K562 (cell line): ENCODE measurements around the gene USP15. TPM values are rescaled to one million over a fixed set of nuclear protein-coding genes. Genes with fewer than 3 reads are reported as not detected.

Experiments used
- ATAC-seq: fragments of 200-7000 bp; cut with Tn5 transposase; 3 replicates; pipeline ENCODE4 v1.9.1; 2020; ENCODE audit warnings: moderate library complexity
- BruUV-seq: library from RNA; stranded (reverse); fragments of 400-500 nt; replicated peaks from 2 replicates; lab custom pipeline; 2021; lab: Mats Ljungman, UMichigan
- CTCF ChIA-PET: fragments of 300-600 bp; formaldehyde crosslinking; extraction: SDS; loops from one replicate; lab custom pipeline; 2021; ENCODE audit warnings: low intra/inter-chr PET ratio; lab: Yijun Ruan, JAX
- POLR2A ChIA-PET: fragments of 300-600, 350-650 bp; sonication (Branson Sonifier 250); formaldehyde crosslinking; extraction: SDS; loops from one replicate; lab custom pipeline; 2021; ENCODE audit warnings: antibody characterized with exemption, inconsistent platforms; lab: Yijun Ruan, JAX
- DNase-seq, 4 experiments: peaks; one replicate each; pipeline versions ENCODE4 v3.0.0 to v3.0.0-alpha.2; 2011 to 2018; ENCODE audit warnings: low spot score in 3 of 4, mixed read lengths in 3 of 4; ENCODE audit errors: extremely low read depth in 1 of 4
- FAIRE-seq: peaks from 2 replicates; lab custom pipeline; 2011; peaks lifted over from hg19 to GRCh38; lab: Jason Lieb, UNC
- H2AFZ ChIP-seq: 2 replicates; pipeline ENCODE4 v1.6.0; 2011; ENCODE audit warnings: low read depth, low read length, control low read depth, inconsistent platforms
- H3K27ac ChIP-seq: fragments of 200-600 bp; 3 replicates; pipeline ENCODE4 v1.8.0; 2011; ENCODE audit warnings: low read depth, mild to moderate bottlenecking, control low read depth, inconsistent platforms, low read length, moderate library complexity, mixed read lengths; ENCODE audit errors: extremely low read depth
- H3K27me3 ChIP-seq, 2 experiments: fragments of 300-600 bp in 1 of 2; 2 replicates in 1 of 2; 3 replicates in 1 of 2; pipeline versions ENCODE4 v1.6.0 to v1.8.0; 2011; ENCODE audit warnings: inconsistent platforms in 2 of 2, low read length in 2 of 2, mild to moderate bottlenecking in 1 of 2, mixed read lengths in 1 of 2, moderate library complexity in 1 of 2; ENCODE audit not compliant: control insufficient read depth in 2 of 2, insufficient read depth in 2 of 2
- H3K36me3 ChIP-seq: fragments of 300-600 bp; 3 replicates; pipeline ENCODE4 v1.8.0; 2011; ENCODE audit warnings: mild to moderate bottlenecking, low read length, inconsistent platforms; ENCODE audit not compliant: control insufficient read depth, insufficient read depth
- H3K4me1 ChIP-seq, 2 experiments: fragments of 200-600 bp in 1 of 2; replicated peaks in 1 of 2; 2 replicates in 1 of 2; 3 replicates in 1 of 2; pipeline versions ENCODE4 v1.5.1 to v1.8.0; 2011; ENCODE audit warnings: inconsistent platforms in 2 of 2, low read length in 2 of 2, mild to moderate bottlenecking in 1 of 2, mixed read lengths in 1 of 2, moderate library complexity in 1 of 2; ENCODE audit not compliant: control insufficient read depth in 2 of 2, insufficient read depth in 2 of 2
- H3K4me2 ChIP-seq: 2 replicates; pipeline ENCODE4 v1.6.1; 2011; ENCODE audit warnings: low read length, control low read depth, inconsistent platforms, mixed read lengths; ENCODE audit not compliant: insufficient read depth
- H3K4me3 ChIP-seq: fragments of 200-600 bp; sonication (generic), shearing (Covaris generic); 2 replicates; pipeline ENCODE4 v1.5.1; 2016; ENCODE audit warnings: control low read depth, inconsistent platforms
- H3K79me2 ChIP-seq: fragments of 200-600 bp; 3 replicates; pipeline ENCODE4 v1.8.0; 2011; ENCODE audit warnings: low read length, inconsistent platforms; ENCODE audit not compliant: control insufficient read depth, insufficient read depth
- H3K9ac ChIP-seq, 2 experiments: 2 replicates each; pipeline versions ENCODE4 v1.6.0 to v1.6.1; 2011; ENCODE audit warnings: low read depth in 2 of 2, low read length in 2 of 2, control low read depth in 1 of 2, inconsistent platforms in 1 of 2, mild to moderate bottlenecking in 1 of 2, mixed read lengths in 1 of 2; ENCODE audit not compliant: insufficient read depth in 1 of 2
- H3K9me1 ChIP-seq: one replicate; pipeline ENCODE4 v1.6.0; 2011; ENCODE audit warnings: inconsistent platforms, mild to moderate bottlenecking, low read length, moderate library complexity; ENCODE audit not compliant: control insufficient read depth, insufficient read depth
- H3K9me3 ChIP-seq: replicated peaks from 2 replicates; pipeline ENCODE4 v1.5.1; 2011; ENCODE audit warnings: low read depth, low read length, inconsistent platforms; ENCODE audit not compliant: control insufficient read depth, insufficient read depth
- H4K20me1 ChIP-seq: replicated peaks from 2 replicates; pipeline ENCODE4 v1.6.1; 2011; ENCODE audit warnings: low read length, inconsistent platforms, mixed read lengths; ENCODE audit not compliant: control insufficient read depth, insufficient read depth
- CEBPB ChIP-seq: fragments of 450-650 bp; IDR thresholded peaks from 2 replicates; pipeline ENCODE4 v1.6.1; 2016; ENCODE audit warnings: missing genetic modification characterization, missing compliant biosample characterization
- GATAD2B ChIP-seq: fragments of 450-650 bp; IDR thresholded peaks from 2 replicates; pipeline ENCODE4 v1.6.1; 2017; ENCODE audit warnings: mild to moderate bottlenecking, borderline replicate concordance
- GTF2F1 ChIP-seq: IDR thresholded peaks from 2 replicates; pipeline ENCODE4 v1.6.1; 2011; ENCODE audit warnings: low read depth, low read length, improper control_type of control experiment
- LEF1 ChIP-seq: fragments of 450-650 bp; IDR thresholded peaks from 2 replicates; pipeline ENCODE4 v1.6.1; 2016; ENCODE audit warnings: mild to moderate bottlenecking
- NUFIP1 ChIP-seq: fragments of 450-650 bp; IDR thresholded peaks from 2 replicates; pipeline ENCODE4 v1.6.1; 2018; ENCODE audit not compliant: partially characterized antibody
- ZNF121 ChIP-seq: sonication (generic); formaldehyde crosslinking; conservative IDR thresholded peaks from 2 replicates; pipeline ENCODE4 v1.8.0; 2022; ENCODE audit warnings: missing genetic modification reagents
- ZSCAN29 ChIP-seq: fragments of 450-650 bp; IDR thresholded peaks from 2 replicates; pipeline ENCODE4 v1.6.1; 2017
- WGBS: fragments of 100-300 bp; shearing (Covaris generic); methylation state at CpG from one replicate; pipeline ENCODE4 v1.1.6; 2016; ENCODE audit warnings: low coverage, mixed read lengths; ENCODE audit not compliant: insufficient coverage; ENCODE audit errors: missing lambda C conversion rate; 5-methylcytosine and 5-hydroxymethylcytosine counted together
- in situ Hi-C: fragments of 300-500 bp; cut with MboI; formaldehyde crosslinking; loops from 4 replicates; pipeline ENCODE4 v1.15.0; 2018; ENCODE audit warnings: inconsistent platforms, mixed read lengths
- intact Hi-C: fragments of 100-400 bp; cut with micrococcal nuclease; formaldehyde crosslinking; loops from 2 replicates; pipeline ENCODE4 v1.14.2; 2022
- polyA plus RNA-seq, 8 experiments: library from polyadenylated mRNA; depleted of rRNA in 4 of 8; stranded (reverse) in 5 of 8; unstranded in 3 of 8; fragments of >200 nt; fragmentation: Nextera tagmentation in 2 of 8; fragmentation: Illumina TruSeq in 1 of 8; extraction: Ambion mirVana in 2 of 8; extraction: Trizol in 1 of 8; gene quantifications; 2 replicates each; pipeline versions ENCODE4 v1.2.1 to v1.2.3, GENCODE V29; 2011 to 2014; ENCODE audit warnings: inconsistent platforms in 1 of 8, missing spikeins in 1 of 8
- total RNA-seq, 7 experiments: library from RNA; depleted of rRNA in 6 of 7; stranded (reverse); fragments of >200 nt in 6 of 7; fragmentation: Illumina TruSeq in 2 of 7; extraction: Trizol in 2 of 7; gene quantifications; 2 replicates each; pipeline versions ENCODE4 v1.2.1 to v1.2.3, GENCODE V29; 2011 to 2021; ENCODE audit warnings: low replicate concordance in 1 of 7
- TF ChIP-seq, protein P1 (sequence below): IDR thresholded peaks from 3 replicates; pipeline ENCODE4 v1.6.1; 2011; ENCODE audit warnings: borderline replicate concordance, mild to moderate bottlenecking, moderate library complexity; ENCODE audit not compliant: insufficient read length; ENCODE audit errors: extremely low read depth
- TF ChIP-seq, protein P2 (sequence below): fragments of 450-650 bp; IDR thresholded peaks from 2 replicates; pipeline ENCODE4 v1.6.1; 2016

USP15 gene
- total and polyA plus RNA-seq, 9 of the 15 experiments (the other 6 are each of a cell fraction or from before 2014, with no cell fraction given), result 140 to 272 (median 182) TPM

DNA sequence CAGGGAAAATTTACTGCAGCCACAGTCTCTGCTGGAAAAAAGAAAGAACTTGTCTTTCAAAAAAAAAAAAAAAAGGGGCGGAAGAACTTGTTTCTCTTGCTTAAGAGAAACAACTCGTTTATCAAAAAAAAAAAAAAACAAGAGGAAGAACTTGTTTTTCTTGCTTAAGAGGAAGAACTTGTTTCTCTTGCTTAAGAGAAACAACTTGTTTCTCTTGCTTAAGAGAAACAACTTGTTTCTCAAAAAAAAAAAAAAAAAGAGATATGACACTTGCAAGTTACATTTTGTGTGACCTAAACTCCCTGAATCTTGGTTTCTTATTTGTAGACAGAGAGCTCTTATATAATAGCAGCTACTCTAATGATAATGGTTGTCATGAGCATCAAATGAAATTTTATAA, 44.7 kb upstream of the USP15 start (continued):
- TF ChIP-seq, protein P1, sequence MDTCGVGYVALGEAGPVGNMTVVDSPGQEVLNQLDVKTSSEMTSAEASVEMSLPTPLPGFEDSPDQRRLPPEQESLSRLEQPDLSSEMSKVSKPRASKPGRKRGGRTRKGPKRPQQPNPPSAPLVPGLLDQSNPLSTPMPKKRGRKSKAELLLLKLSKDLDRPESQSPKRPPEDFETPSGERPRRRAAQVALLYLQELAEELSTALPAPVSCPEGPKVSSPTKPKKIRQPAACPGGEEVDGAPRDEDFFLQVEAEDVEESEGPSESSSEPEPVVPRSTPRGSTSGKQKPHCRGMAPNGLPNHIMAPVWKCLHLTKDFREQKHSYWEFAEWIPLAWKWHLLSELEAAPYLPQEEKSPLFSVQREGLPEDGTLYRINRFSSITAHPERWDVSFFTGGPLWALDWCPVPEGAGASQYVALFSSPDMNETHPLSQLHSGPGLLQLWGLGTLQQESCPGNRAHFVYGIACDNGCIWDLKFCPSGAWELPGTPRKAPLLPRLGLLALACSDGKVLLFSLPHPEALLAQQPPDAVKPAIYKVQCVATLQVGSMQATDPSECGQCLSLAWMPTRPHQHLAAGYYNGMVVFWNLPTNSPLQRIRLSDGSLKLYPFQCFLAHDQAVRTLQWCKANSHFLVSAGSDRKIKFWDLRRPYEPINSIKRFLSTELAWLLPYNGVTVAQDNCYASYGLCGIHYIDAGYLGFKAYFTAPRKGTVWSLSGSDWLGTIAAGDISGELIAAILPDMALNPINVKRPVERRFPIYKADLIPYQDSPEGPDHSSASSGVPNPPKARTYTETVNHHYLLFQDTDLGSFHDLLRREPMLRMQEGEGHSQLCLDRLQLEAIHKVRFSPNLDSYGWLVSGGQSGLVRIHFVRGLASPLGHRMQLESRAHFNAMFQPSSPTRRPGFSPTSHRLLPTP, result no peak
- no peak for TF ChIP-seq ZSCAN29
- TF ChIP-seq NUFIP1, result no peak
- TF ChIP-seq LEF1, result no peak
- TF ChIP-seq GTF2F1, result no peak
- TF ChIP-seq, protein P2, sequence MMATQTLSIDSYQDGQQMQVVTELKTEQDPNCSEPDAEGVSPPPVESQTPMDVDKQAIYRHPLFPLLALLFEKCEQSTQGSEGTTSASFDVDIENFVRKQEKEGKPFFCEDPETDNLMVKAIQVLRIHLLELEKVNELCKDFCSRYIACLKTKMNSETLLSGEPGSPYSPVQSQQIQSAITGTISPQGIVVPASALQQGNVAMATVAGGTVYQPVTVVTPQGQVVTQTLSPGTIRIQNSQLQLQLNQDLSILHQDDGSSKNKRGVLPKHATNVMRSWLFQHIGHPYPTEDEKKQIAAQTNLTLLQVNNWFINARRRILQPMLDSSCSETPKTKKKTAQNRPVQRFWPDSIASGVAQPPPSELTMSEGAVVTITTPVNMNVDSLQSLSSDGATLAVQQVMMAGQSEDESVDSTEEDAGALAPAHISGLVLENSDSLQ, result no peak

DNA sequence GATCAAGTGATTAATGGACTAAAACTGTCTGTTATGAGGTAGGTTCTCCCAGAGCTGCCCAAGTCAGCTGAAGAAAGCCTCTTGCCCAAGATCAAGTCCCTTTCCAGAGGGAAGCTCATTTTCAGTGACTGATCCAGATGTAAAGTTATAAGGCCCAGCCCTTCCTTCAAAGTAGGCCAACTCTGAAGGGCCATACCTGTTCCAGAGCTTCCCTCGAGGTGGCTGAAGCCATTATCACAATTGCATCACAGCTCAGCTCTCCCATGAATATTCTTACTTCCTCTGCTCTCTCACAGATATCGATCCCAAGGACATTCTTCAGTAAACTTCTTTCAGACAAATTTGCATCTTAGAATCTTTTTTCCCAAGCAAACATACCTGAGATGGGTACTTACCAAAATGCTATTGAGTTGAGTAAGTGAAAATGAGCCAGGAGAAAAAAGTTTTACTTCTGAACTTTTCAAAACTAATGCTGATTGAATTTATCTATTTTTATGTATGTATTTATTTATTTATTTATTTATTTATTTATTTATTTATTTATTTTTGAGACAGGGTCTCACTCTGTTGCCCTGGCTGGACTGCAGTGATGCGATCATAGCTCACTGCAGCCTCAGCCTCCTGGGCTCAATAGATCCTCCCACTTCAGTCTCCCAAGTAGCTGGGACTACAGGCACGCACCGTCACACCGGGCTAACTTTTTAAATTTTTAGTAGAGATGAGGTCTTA, 42.6 kb upstream of the USP15 start:
- ATAC-seq (peak; percentile 56), FAIRE-seq (no peak), DNase-seq (no peak)
- Histone ChIP-seq H2AFZ (peak overlapping the region; percentile 59; the same call in 1 of the 2 replicates), H3K4me3 (no peak overlapping the region), H4K20me1 (no peaks in the 10 kb centered on the region), H3K36me3 (no peaks in the 10 kb centered on the region), H3K4me1 (peaks cover 0 to 3% of the 10 kb centered on the region in 2 experiments; a peak in 3 of 5 replicates), H3K9me1 (no peaks in the 10 kb centered on the region), H3K79me2 (no peaks in the 10 kb centered on the region), H3K4me2 (no peak overlapping the region), H3K27ac (no peak overlapping the region), H3K9me3 (no peaks in the 10 kb centered on the region), H3K27me3 (no peaks in the 10 kb centered on the region), H3K9ac (no peak overlapping the region)
- 72% methylated on average over 6 of the region's 6 CpGs for WGBS
- TF ChIP-seq CEBPB (tag) (0 out of 2 replicates have a peak, but pooled peaks have one; percentile 15), GATAD2B (no peak), ZNF121 (peak; percentile 61; the same call in 1 of the 2 replicates)
- no TSS peak for BruUV-seq
- ChIA-PET CTCF (no interaction called here), POLR2A (interaction anchor here (0.8 to 0.9 kb wide), 2 partner anchors 22 to 25 kb away, joined by 3 to 5 read pairs; no protein-coding TSS in a partner anchor)
- in situ Hi-C loops (no loop called here), intact Hi-C loops (no loop called here)
